ENCODE results near the gene ZNF804B. TPM values are rescaled to one million over a fixed set of nuclear protein-coding genes. Genes with fewer than 3 reads are reported as not detected.

Gene ZNF804B
- total RNA-seq, 1 donor from 2014 or later = 0.07 TPM

DNA sequence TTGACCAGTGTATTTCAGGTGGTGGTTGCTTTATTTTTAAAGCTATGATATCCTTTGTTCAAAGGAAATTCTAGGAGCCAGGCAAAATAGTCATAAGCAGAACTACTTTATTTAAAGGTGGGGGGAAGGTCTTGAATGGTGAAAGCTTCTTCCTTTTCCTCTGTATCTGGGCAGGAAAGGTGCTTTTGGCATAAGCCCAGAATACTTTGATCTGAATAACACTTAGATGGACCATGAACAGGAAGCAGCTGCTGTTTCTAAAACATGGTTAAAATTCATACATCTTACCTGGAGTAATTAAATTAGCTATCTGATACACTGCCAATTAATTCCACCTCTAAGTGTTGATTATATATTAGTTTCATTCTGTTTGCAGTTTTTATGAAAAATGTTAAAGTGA is 13.3 kb downstream of the ZNF804B start:
- H3K27me3 Mint-ChIP-seq = peaks cover 1% of the 10 kb centered on the region
- DNase-seq (ENCODE audit: extremely low spot score, unreplicated experiment) = no peak
- no peaks in the 10 kb centered on the region for H3K9me3 Mint-ChIP-seq

DNA sequence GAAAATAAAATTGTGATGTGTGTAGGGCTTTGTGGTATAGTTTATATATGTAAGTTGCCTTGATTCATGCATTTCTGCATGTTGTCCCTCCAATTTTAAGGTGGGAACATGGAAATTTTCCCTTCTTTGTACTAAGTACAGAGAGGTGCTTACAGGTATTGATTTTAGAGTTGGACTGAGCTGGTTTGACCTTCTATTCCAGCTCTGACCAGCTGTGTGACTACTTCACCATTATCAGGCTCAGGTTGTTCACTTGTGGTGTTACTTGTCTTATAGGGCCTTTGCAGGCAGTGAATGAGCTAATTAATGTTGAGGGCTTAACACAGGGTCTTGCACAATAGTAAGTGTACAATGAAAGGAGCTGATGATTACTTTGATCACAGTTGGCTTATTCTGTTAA is 16.3 kb downstream of the ZNF804B start:
- Mint-ChIP-seq H3K4me1 (ENCODE audit: unreplicated experiment) (no peaks in the 10 kb centered on the region), H3K27me3 (no peaks in the 10 kb centered on the region)

More for the DNA sequence above, 13.3 kb downstream of the ZNF804B start:
- Mint-ChIP-seq H3K4me1 (ENCODE audit: unreplicated experiment) (no peaks in the 10 kb centered on the region), H3K36me3 (no peaks in the 10 kb centered on the region), H3K27ac (no peak overlapping the region), H3K4me3 (no peak overlapping the region)
- TF ChIP-seq, protein P1, sequence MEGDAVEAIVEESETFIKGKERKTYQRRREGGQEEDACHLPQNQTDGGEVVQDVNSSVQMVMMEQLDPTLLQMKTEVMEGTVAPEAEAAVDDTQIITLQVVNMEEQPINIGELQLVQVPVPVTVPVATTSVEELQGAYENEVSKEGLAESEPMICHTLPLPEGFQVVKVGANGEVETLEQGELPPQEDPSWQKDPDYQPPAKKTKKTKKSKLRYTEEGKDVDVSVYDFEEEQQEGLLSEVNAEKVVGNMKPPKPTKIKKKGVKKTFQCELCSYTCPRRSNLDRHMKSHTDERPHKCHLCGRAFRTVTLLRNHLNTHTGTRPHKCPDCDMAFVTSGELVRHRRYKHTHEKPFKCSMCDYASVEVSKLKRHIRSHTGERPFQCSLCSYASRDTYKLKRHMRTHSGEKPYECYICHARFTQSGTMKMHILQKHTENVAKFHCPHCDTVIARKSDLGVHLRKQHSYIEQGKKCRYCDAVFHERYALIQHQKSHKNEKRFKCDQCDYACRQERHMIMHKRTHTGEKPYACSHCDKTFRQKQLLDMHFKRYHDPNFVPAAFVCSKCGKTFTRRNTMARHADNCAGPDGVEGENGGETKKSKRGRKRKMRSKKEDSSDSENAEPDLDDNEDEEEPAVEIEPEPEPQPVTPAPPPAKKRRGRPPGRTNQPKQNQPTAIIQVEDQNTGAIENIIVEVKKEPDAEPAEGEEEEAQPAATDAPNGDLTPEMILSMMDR (conservative IDR thresholded peaks at IDR 0.05) = no peak

DNA sequence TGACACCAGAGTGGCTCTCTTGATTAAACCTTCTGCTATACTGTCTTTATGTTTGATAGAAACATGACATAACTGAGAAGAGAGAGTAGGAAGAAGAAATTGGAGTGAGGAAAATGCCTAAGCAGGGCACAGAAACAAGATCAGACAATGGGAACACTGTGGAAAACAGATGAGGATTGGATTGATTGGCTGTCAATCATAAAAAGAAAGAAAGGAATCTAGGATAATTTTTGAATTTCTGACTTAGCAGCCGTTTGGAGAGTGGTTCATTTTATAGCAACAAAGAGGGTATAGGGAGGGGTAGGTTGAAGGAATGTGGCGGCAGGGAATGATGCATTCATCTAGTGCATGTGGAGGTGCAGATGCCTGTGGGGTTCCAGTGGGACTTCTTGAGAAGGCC is 28.3 kb downstream of the ZNF804B start:
- Mint-ChIP-seq H3K27me3 (peaks cover 5% of the 10 kb centered on the region), H3K4me3 (no peak overlapping the region), H3K4me1 (ENCODE audit: unreplicated experiment) (no peaks in the 10 kb centered on the region), H3K36me3 (no peaks in the 10 kb centered on the region), H3K9me3 (no peaks in the 10 kb centered on the region), H3K27ac (no peak overlapping the region)
- DNase-seq (ENCODE audit: extremely low spot score, unreplicated experiment) = no peak
- TF ChIP-seq, protein P1 (conservative IDR thresholded peaks at IDR 0.05) = no peak

More for the DNA sequence above, 16.3 kb downstream of the ZNF804B start:
- DNase-seq (ENCODE audit: extremely low spot score, unreplicated experiment) = no peak
- TF ChIP-seq, protein P1 (conservative IDR thresholded peaks at IDR 0.05) = no peak
- no peaks in the 10 kb centered on the region for H3K9me3 Mint-ChIP-seq
- H3K36me3 Mint-ChIP-seq = no peaks in the 10 kb centered on the region
- H3K27ac Mint-ChIP-seq = no peak overlapping the region
- no peak overlapping the region for H3K4me3 Mint-ChIP-seq

DNA sequence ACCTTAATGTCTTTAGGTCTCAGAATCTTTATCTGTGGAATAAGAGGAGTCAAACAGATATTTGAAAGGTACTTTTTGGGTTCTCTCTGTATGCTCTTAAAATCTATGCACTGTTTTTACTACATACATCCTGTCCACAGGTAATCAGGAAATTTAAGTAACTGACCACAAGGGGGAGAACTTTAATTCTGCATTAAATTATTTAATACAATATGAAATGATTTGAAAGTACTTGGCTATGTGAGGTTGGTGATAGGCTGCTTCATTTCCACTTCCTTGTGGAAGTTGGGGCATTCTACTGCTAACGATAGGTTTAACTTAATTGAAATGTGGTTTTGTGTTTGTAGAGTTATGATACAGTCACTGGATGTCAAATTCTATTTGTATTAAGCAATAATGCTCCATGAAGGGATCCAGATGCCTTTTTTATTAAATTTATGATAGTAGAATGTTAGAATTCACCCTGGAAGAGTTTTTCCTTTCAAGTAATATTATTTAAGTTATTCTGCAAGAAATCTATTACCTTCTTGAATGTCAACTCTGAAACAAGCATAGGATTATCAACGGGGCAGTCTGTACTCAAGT is 30.1 kb downstream of the ZNF804B start:
- DNase-seq (ENCODE audit: extremely low spot score, unreplicated experiment) = no peak
- no peaks in the 10 kb centered on the region for H3K36me3 Mint-ChIP-seq

DNA sequence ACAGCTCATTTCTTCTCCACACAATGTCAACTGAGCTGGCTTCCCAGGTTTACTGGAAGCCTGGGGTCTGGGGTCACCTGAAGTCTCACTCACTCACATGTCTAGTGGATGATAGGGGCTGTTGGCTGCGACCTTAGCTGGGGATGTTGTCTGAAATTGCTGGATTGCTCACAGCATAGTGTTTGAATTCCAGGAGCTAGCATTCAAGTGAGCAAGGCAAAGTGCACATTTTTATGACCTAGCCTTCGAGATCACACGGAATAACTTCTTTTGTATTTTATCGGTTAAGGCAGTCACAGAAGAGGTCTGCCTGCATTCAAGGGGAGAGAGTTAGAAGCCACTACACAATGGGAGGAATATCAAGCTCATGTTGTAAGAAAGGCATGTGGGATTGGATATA is 32.4 kb downstream of the ZNF804B start:
- DNase-seq (ENCODE audit: extremely low spot score, unreplicated experiment) = no peak
- H3K27ac Mint-ChIP-seq = no peak overlapping the region
- H3K27me3 Mint-ChIP-seq = no peaks in the 10 kb centered on the region
- no peaks in the 10 kb centered on the region for H3K9me3 Mint-ChIP-seq
- no peaks in the 10 kb centered on the region for H3K4me1 Mint-ChIP-seq (ENCODE audit: unreplicated experiment)
- no peaks in the 10 kb centered on the region for H3K36me3 Mint-ChIP-seq
- no peak overlapping the region for H3K4me3 Mint-ChIP-seq
- TF ChIP-seq, protein P1 (conservative IDR thresholded peaks at IDR 0.05) = no peak

More for the DNA sequence above, 30.1 kb downstream of the ZNF804B start:
- Mint-ChIP-seq H3K9me3 (no peaks in the 10 kb centered on the region), H3K4me1 (ENCODE audit: unreplicated experiment) (no peaks in the 10 kb centered on the region), H3K4me3 (no peak overlapping the region), H3K27me3 (peaks cover 5% of the 10 kb centered on the region), H3K27ac (no peak overlapping the region)
- TF ChIP-seq, protein P1 (conservative IDR thresholded peaks at IDR 0.05) = peak; percentile 78
